Caco-2 (cell line): Measurements from ENCODE around the gene FAM89B. TPM values are rescaled to one million over a fixed set of nuclear protein-coding genes. Genes with fewer than 3 reads are reported as not detected.

Experiments used
- BruUV-seq: library from RNA; stranded (reverse); fragments of 400-500 nt; replicated peaks from 2 replicates; lab custom pipeline; 2021; lab: Mats Ljungman, UMichigan
- CTCF ChIA-PET: fragments of 300-600 bp; sonication (Branson Sonifier 250); formaldehyde crosslinking; loops from one replicate; lab custom pipeline; 2022; ENCODE audit warnings: antibody characterized with exemption; lab: Charles Lee
- POLR2A ChIA-PET: fragments of 300-600 bp; sonication (Branson Sonifier 250); formaldehyde crosslinking; loops from one replicate; lab custom pipeline; 2022; ENCODE audit warnings: antibody characterized with exemption; lab: Charles Lee
- DNase-seq, 2 experiments: peaks; one replicate each; pipeline versions ENCODE4 v3.0.0 to v3.0.0-alpha.2; 2020 to 2022
- H3K27me3 ChIP-seq: replicated peaks from 2 replicates; pipeline ENCODE4 v1.6.0; 2011; ENCODE audit warnings: low read length; ENCODE audit not compliant: control insufficient read depth, insufficient read depth
- H3K36me3 ChIP-seq: 2 replicates; pipeline ENCODE4 v1.5.1; 2011; ENCODE audit warnings: low read length; ENCODE audit not compliant: control insufficient read depth, insufficient read depth
- H3K4me1 ChIP-seq: fragments of 250-450 bp; sonication (Bioruptor Pico); 2 replicates; pipeline ENCODE4 v1.5.1; 2020; ENCODE audit warnings: mild to moderate bottlenecking
- H3K4me3 ChIP-seq: 2 replicates; pipeline ENCODE4 v1.5.1; 2011; ENCODE audit warnings: low read depth, mild to moderate bottlenecking, control low read depth, low read length
- H3K9me3 ChIP-seq: fragments of 250-450 bp; sonication (Bioruptor Pico); 2 replicates; pipeline ENCODE4 v1.5.1; 2020; ENCODE audit warnings: mild to moderate bottlenecking, moderate library complexity
- H3K27ac Mint-ChIP-seq: one replicate; pipeline ENCODE4 v1.8.0; 2022; ENCODE audit warnings: mixed read lengths; ENCODE audit not compliant: unreplicated experiment
- H3K27me3 Mint-ChIP-seq: one replicate; pipeline ENCODE4 v1.8.0; 2022; ENCODE audit warnings: mixed read lengths; ENCODE audit not compliant: insufficient read depth, unreplicated experiment
- H3K36me3 Mint-ChIP-seq: one replicate; pipeline ENCODE4 v1.8.0; 2022; ENCODE audit warnings: mild to moderate bottlenecking, mixed read lengths; ENCODE audit not compliant: insufficient read depth, unreplicated experiment
- H3K4me1 Mint-ChIP-seq: one replicate; pipeline ENCODE4 v1.8.0; 2022; ENCODE audit warnings: low read depth, mixed read lengths; ENCODE audit not compliant: unreplicated experiment
- H3K4me3 Mint-ChIP-seq: one replicate; pipeline ENCODE4 v1.8.0; 2022; ENCODE audit warnings: mild to moderate bottlenecking, moderate library complexity, mixed read lengths; ENCODE audit not compliant: unreplicated experiment
- H3K9me3 Mint-ChIP-seq: one replicate; pipeline ENCODE4 v1.8.0; 2022; ENCODE audit warnings: mixed read lengths; ENCODE audit not compliant: unreplicated experiment
- CTCF ChIP-seq, 2 experiments: fragments of 200-600 bp in 1 of 2; IDR thresholded peaks; 1 replicate in 1 of 2; 2 replicates in 1 of 2; pipeline versions ENCODE4 v1.5.1 to v1.8.0; 2011 to 2022; ENCODE audit warnings: antibody characterized with exemption in 1 of 2, control low read depth in 1 of 2, inconsistent platforms in 1 of 2, low read depth in 1 of 2, low read length in 1 of 2, mild to moderate bottlenecking in 1 of 2, moderate library complexity in 1 of 2; ENCODE audit not compliant: insufficient read depth in 1 of 2, severe bottlenecking in 1 of 2, unreplicated experiment in 1 of 2
- intact Hi-C: fragments of 100-400 bp; cut with micrococcal nuclease; formaldehyde crosslinking; loops from one replicate; pipeline ENCODE4 v1.10.0; 2022; ENCODE audit not compliant: unreplicated experiment
- total RNA-seq: library from RNA; stranded (reverse); gene quantifications from 2 replicates; pipeline ENCODE4 v1.2.3, GENCODE V29; 2022

The FAM89B gene
- total RNA-seq, 1 experiment from 2014 or later = 26.9 TPM

- TF ChIP-seq CTCF (IDR thresholded peaks at IDR 0.05; ENCODE audit: insufficient read depth in 1 of 2, low read depth in 1 of 2, low read length in 1 of 2, severe bottlenecking in 1 of 2, unreplicated experiment in 1 of 2) = peak; percentile 58 to 71
- H3K27me3 ChIP-seq = no peaks in the 10 kb centered on the region
- no peaks in the 10 kb centered on the region for H3K4me1 Mint-ChIP-seq
- peak in 1 of 2 experiments; percentile 72 for DNase-seq
- H3K36me3 ChIP-seq = peaks cover 1% of the 10 kb centered on the region; the same call in 1 of the 2 replicates
- H3K27ac Mint-ChIP-seq = no peak overlapping the region
- H3K4me3 Mint-ChIP-seq = no peak overlapping the region
- H3K4me3 ChIP-seq = no peak overlapping the region
- CTCF ChIA-PET = interaction anchor here (0.9 kb wide), 1 partner anchor 27 kb away, joined by 3 read pairs; the partner anchor contains the start of gene PCNX3
- no peaks in the 10 kb centered on the region for H3K9me3 Mint-ChIP-seq
- no TSS peak for BruUV-seq
- H3K4me1 ChIP-seq = peaks cover 5% of the 10 kb centered on the region; the same call in 1 of the 2 replicates
- no peaks in the 10 kb centered on the region for H3K9me3 ChIP-seq
- intact Hi-C loops = no loop called here
- POLR2A ChIA-PET = interaction anchor here (0.8 kb wide), 1 partner anchor 15 kb away, joined by 3 read pairs; no protein-coding TSS in a partner anchor
- H3K36me3 Mint-ChIP-seq = peaks cover 4% of the 10 kb centered on the region
- H3K27me3 Mint-ChIP-seq = no peaks in the 10 kb centered on the region
Observed at GRCh38 chr11:65588199-65589054, 16.1 kb downstream of the FAM89B start.

GRCh38 chr11:65589444-65590239, 17.3 kb downstream of the FAM89B start:
- BruUV-seq = no TSS peak
- H3K27ac Mint-ChIP-seq = no peak overlapping the region

More at GRCh38 chr11:65589444-65590239, 17.3 kb downstream of the FAM89B start:
- no peak overlapping the region for H3K4me3 Mint-ChIP-seq
- no peaks in the 10 kb centered on the region for H3K9me3 Mint-ChIP-seq
- peaks cover 1% of the 10 kb centered on the region; the same call in 1 of the 2 replicates for H3K36me3 ChIP-seq
- DNase-seq = no peak
- no peaks in the 10 kb centered on the region for H3K27me3 Mint-ChIP-seq
- peaks cover 4% of the 10 kb centered on the region for H3K36me3 Mint-ChIP-seq
- no peaks in the 10 kb centered on the region for H3K9me3 ChIP-seq
- ChIA-PET CTCF (interaction anchor here (0.6 kb wide), 1 partner anchor 74 kb away, joined by 3 read pairs; no protein-coding TSS in a partner anchor), POLR2A (no interaction called here)
- TF ChIP-seq CTCF (IDR thresholded peaks at IDR 0.05; ENCODE audit: insufficient read depth in 1 of 2, low read depth in 1 of 2, low read length in 1 of 2, severe bottlenecking in 1 of 2, unreplicated experiment in 1 of 2) = no peak
- H3K4me1 ChIP-seq = peaks cover 5% of the 10 kb centered on the region; the same call in 1 of the 2 replicates
- no peak overlapping the region for H3K4me3 ChIP-seq
- no peaks in the 10 kb centered on the region for H3K27me3 ChIP-seq
- intact Hi-C loops = no loop called here
- no peaks in the 10 kb centered on the region for H3K4me1 Mint-ChIP-seq
